Measurements from ENCODE around the gene PEMT.

- TF ChIP-seq POLR2A (IDR thresholded peaks at IDR 0.05): no peak
- TF ChIP-seq CTCF (IDR thresholded peaks at IDR 0.05): no peak
- TF ChIP-seq POLR2AphosphoS5 (IDR thresholded peaks at IDR 0.05): no peak
- TF ChIP-seq EP300 (IDR thresholded peaks at IDR 0.05): no peak
Observed at GRCh38 chr17:17566896-17567513, 24.5 kb downstream of the PEMT start.

Measured in sigmoid colon (tissue), 4 donors.